Lung (tissue), 12 donors: ENCODE measurements around the gene DHX58. TPM values are rescaled to one million over a fixed set of nuclear protein-coding genes. Genes with fewer than 3 reads are reported as not detected.

Experiments
- ATAC-seq: fragments of 200-7000 bp; cut with Tn5 transposase; one replicate; pipeline ENCODE4 v1.9.1; 2020; ENCODE audit warnings: moderate number of reproducible peaks; ENCODE audit not compliant: insufficient read depth, low FRiP score
- DNase-seq, 3 donors: peaks; one replicate each; pipeline ENCODE4 v3.0.0-alpha.2; 2013 to 2017
- H3K27ac ChIP-seq, 2 donors: one replicate each; pipeline ENCODE4 v1.5.1; 2013; ENCODE audit warnings: mild to moderate bottlenecking in 2 of 2, moderate library complexity in 2 of 2, control low read depth in 1 of 2, inconsistent platforms in 1 of 2, low read depth in 1 of 2, low read length in 1 of 2
- H3K27me3 ChIP-seq, 3 donors: one replicate each; pipeline ENCODE4 v1.5.1; 2013; ENCODE audit warnings: low read length in 2 of 3; ENCODE audit not compliant: control insufficient read depth in 3 of 3, insufficient read depth in 3 of 3
- H3K36me3 ChIP-seq, 4 donors: one replicate each; pipeline ENCODE4 v1.5.1; 2013; ENCODE audit warnings: low read length in 4 of 4, mild to moderate bottlenecking in 1 of 4, moderate library complexity in 1 of 4; ENCODE audit not compliant: control insufficient read depth in 4 of 4, insufficient read depth in 4 of 4
- H3K4me1 ChIP-seq, 5 donors: one replicate each; pipeline ENCODE4 v1.5.1; 2013; ENCODE audit warnings: low read length in 5 of 5, mild to moderate bottlenecking in 2 of 5, moderate library complexity in 1 of 5; ENCODE audit not compliant: control insufficient read depth in 5 of 5, insufficient read depth in 5 of 5
- H3K4me3 ChIP-seq: one replicate; pipeline ENCODE4 v1.5.1; 2013; ENCODE audit warnings: mild to moderate bottlenecking, control low read depth, moderate library complexity
- H3K9ac ChIP-seq, 2 donors: one replicate each; pipeline ENCODE4 v1.5.1; 2013; ENCODE audit warnings: low read length in 2 of 2, control low read depth in 1 of 2; ENCODE audit not compliant: insufficient read depth in 1 of 2
- H3K9me3 ChIP-seq, 4 donors: one replicate each; pipeline ENCODE4 v1.5.1; 2013; ENCODE audit warnings: low read length in 3 of 4, mild to moderate bottlenecking in 1 of 4, moderate library complexity in 1 of 4; ENCODE audit not compliant: control insufficient read depth in 4 of 4, insufficient read depth in 3 of 4
- WGBS, 2 donors: extraction: QIAGEN DNeasy Blood & Tissue Kit; methylation state at CpG; one replicate each; pipeline ENCODE4 v1.1.7; 2013; 5-methylcytosine and 5-hydroxymethylcytosine counted together
- polyA plus RNA-seq, 2 donors: library from polyadenylated mRNA; stranded (reverse); fragments of 200-250 nt; gene quantifications; one replicate each; pipeline ENCODE4 v1.2.1, GENCODE V29; 2013
- total RNA-seq, 2 donors: library from RNA; depleted of rRNA in 1 of 2; stranded (reverse); fragments of >200 nt in 1 of 2; gene quantifications; one replicate each; pipeline ENCODE4 v1.2.1, GENCODE V29; 2014 to 2021
- TF ChIP-seq, protein P1 (sequence below): IDR thresholded peaks from 2 replicates; pipeline ENCODE4 v1.5.1; 2012; ENCODE audit warnings: mild to moderate bottlenecking; ENCODE audit errors: control extremely low read depth, extremely low read depth
- donor health status: control.
- donor health status: control.
- donor health status: Bipolar disorder and iron deficiency.
- donor health status: healthy.
- donor health status: DM: yes; HTN: yes; CAD: no.

DHX58 gene
- total and polyA plus RNA-seq, 4 donors = 14.7 to 35.1 (median 25.8) TPM

DNA sequence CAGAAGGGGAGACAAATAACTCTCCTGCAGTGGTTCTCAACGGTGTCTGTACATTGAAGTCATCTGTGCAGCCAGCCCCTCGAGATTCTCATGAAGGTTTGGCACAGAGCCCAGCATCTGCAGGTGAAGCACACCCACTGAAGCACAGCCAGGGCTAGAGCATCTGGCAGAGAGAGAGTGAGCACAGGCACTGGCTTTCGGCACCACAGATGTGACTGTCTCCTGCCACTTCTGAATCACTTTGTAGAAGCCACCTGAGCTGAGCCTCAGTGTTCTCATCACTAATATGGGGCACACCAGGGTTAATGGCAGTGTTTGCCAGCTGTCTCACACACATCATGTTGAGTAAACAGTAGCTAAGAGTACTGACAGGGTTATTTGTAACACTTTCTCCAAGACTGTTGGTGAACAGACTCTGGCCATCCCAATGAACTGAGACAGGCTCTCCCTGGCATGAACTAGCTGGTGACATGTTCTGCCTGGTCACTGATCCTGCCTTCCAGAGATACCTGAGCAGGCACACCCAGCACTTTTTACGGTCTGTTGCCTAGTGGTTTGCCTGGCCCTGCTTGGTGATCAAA is 21.0 kb upstream of the DHX58 start:
- Histone ChIP-seq H3K9ac (no peak overlapping the region), H3K4me3 (no peak overlapping the region), H3K4me1 (peaks cover 12 to 52% (median 35%) of the 10 kb centered on the region in 5 donors), H3K27ac (peak overlapping the region in 1 of 2 donors; percentile 85), H3K27me3 (no peaks in the 10 kb centered on the region), H3K36me3 (peaks cover 0 to 18% (median 14%) of the 10 kb centered on the region in 4 donors), H3K9me3 (no peaks in the 10 kb centered on the region)
- WGBS, 2 donors = 31 to 33% methylated on average over 4 of the region's 4 CpGs
- no peak for DNase-seq
- TF ChIP-seq, protein P1, sequence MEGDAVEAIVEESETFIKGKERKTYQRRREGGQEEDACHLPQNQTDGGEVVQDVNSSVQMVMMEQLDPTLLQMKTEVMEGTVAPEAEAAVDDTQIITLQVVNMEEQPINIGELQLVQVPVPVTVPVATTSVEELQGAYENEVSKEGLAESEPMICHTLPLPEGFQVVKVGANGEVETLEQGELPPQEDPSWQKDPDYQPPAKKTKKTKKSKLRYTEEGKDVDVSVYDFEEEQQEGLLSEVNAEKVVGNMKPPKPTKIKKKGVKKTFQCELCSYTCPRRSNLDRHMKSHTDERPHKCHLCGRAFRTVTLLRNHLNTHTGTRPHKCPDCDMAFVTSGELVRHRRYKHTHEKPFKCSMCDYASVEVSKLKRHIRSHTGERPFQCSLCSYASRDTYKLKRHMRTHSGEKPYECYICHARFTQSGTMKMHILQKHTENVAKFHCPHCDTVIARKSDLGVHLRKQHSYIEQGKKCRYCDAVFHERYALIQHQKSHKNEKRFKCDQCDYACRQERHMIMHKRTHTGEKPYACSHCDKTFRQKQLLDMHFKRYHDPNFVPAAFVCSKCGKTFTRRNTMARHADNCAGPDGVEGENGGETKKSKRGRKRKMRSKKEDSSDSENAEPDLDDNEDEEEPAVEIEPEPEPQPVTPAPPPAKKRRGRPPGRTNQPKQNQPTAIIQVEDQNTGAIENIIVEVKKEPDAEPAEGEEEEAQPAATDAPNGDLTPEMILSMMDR = no peak
- ATAC-seq = no peak

DNA sequence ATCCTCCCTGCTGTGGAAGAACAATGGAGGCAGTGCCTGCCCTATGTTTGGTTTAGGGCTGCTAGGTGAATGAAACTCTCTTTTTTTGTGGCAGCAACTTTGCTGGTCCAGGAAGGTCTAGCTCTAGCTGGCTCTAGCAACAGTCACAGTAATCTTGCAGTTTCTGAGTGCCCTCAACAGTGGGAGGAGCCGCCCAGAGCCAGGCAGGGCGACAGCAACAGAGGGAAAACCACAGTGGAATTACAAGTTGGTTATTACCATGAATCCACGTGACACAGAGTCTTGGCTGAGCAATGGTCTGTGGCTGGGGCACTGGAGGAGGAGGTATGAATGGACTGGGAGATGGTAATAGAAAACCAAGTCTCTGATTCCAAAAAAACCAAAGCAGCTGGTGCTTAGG is 20.4 kb upstream of the DHX58 start:
- DNase-seq = peak; percentile 49 to 77 (median 60)
- H3K27me3 ChIP-seq = no peaks in the 10 kb centered on the region
- H3K36me3 ChIP-seq = peaks cover 0 to 24% (median 18%) of the 10 kb centered on the region in 4 donors
- ATAC-seq = peak; percentile 44
- TF ChIP-seq, protein P1 = no peak
- peak overlapping the region; percentile 62 to 85 for H3K27ac ChIP-seq
- H3K4me1 ChIP-seq = peaks cover 7 to 50% (median 29%) of the 10 kb centered on the region in 5 donors
- WGBS, 2 donors = 18 to 22% methylated on average over 3 of the region's 3 CpGs
- no peaks in the 10 kb centered on the region for H3K9me3 ChIP-seq
- no peak overlapping the region for H3K4me3 ChIP-seq
- no peak overlapping the region for H3K9ac ChIP-seq

DNA sequence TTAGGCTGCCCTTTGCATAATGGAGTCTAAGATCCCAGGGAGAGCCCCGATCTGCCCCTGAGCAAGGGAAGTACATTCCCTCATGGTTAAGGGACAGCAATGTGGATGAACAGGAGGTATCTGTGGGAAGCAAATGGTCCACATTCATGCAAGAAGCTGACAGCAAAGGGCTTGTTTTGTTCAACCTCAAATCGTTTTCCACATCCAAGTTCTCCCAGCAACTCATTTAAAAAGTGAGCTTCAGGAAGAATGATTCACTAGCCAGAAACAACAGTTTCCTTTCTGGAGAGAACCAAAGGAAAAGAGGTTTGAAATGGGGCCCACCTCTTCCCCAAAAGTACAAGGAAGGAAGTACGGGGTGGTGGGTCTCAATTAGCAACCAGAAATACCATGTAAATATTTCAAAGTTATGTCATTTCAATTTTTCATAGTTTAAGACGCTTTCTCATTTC is 19.5 kb upstream of the DHX58 start:
- H3K36me3 ChIP-seq = peaks cover 0 to 28% (median 25%) of the 10 kb centered on the region in 4 donors
- TF ChIP-seq, protein P1 = no peak
- ATAC-seq (no peak), DNase-seq (no peak)
- no peaks in the 10 kb centered on the region for H3K27me3 ChIP-seq
- no peak overlapping the region for H3K9ac ChIP-seq
- 13 to 40% methylated on average over 4 of the region's 4 CpGs for WGBS, 2 donors
- peaks cover 7 to 49% (median 29%) of the 10 kb centered on the region in 5 donors for H3K4me1 ChIP-seq
- no peaks in the 10 kb centered on the region for H3K9me3 ChIP-seq
- no peak overlapping the region for H3K4me3 ChIP-seq
- H3K27ac ChIP-seq = peak overlapping the region; percentile 52 to 77
